ENCODE data around the gene CELF2. TPM values are rescaled to one million over a fixed set of nuclear protein-coding genes. Genes with fewer than 3 reads are reported as not detected.
A peak's percentile ranks its signal among the peaks of the same experiment; 100 is the strongest.

CELF2 gene
- total RNA-seq, 2 donors from 2014 or later: 63.2 to 69.4 TPM

- peaks cover 0 to 52% of the 10 kb centered on the region in 2 donors for H3K4me1 ChIP-seq
- no peak overlapping the region for H3K4me3 ChIP-seq
- no peaks in the 10 kb centered on the region for H3K27me3 ChIP-seq
- TF ChIP-seq CTCF (IDR thresholded peaks at IDR 0.05): no peak
- peak overlapping the region; percentile 32 to 82 for H3K27ac ChIP-seq
- no peak for DNase-seq (ENCODE audit: low spot score)
- no peaks in the 10 kb centered on the region for H3K9me3 ChIP-seq
- no peaks in the 10 kb centered on the region for H3K36me3 ChIP-seq
Observed at GRCh38 chr10:11087372-11087771, 69.7 kb downstream of the CELF2 start.

GRCh38 chr10:11088709-11089108 is 71.0 kb downstream of the CELF2 start:
- Histone ChIP-seq H3K27ac (peak overlapping the region in 1 of 2 donors; percentile 82), H3K9me3 (no peaks in the 10 kb centered on the region), H3K36me3 (no peaks in the 10 kb centered on the region), H3K4me3 (no peak overlapping the region), H3K27me3 (no peaks in the 10 kb centered on the region), H3K4me1 (peaks cover 0 to 46% of the 10 kb centered on the region in 2 donors)
- TF ChIP-seq CTCF (IDR thresholded peaks at IDR 0.05): no peak
- DNase-seq (ENCODE audit: low spot score): no peak

- TF ChIP-seq CTCF (IDR thresholded peaks at IDR 0.05): no peak
- Histone ChIP-seq H3K27ac (peak overlapping the region in 1 of 2 donors; percentile 82), H3K27me3 (no peaks in the 10 kb centered on the region), H3K4me3 (no peak overlapping the region), H3K36me3 (no peaks in the 10 kb centered on the region), H3K4me1 (peaks cover 0 to 46% of the 10 kb centered on the region in 2 donors), H3K9me3 (no peaks in the 10 kb centered on the region)
- DNase-seq (ENCODE audit: low spot score): no peak
Observed at GRCh38 chr10:11089272-11089671, 71.6 kb downstream of the CELF2 start.

- Histone ChIP-seq H3K4me1 (peaks cover 0 to 36% of the 10 kb centered on the region in 2 donors), H3K9me3 (no peaks in the 10 kb centered on the region), H3K27me3 (no peaks in the 10 kb centered on the region), H3K4me3 (no peak overlapping the region), H3K27ac (no peak overlapping the region), H3K36me3 (no peaks in the 10 kb centered on the region)
- TF ChIP-seq CTCF (IDR thresholded peaks at IDR 0.05): no peak
- no peak for DNase-seq (ENCODE audit: low spot score)
Observed at GRCh38 chr10:11091517-11092102, 73.9 kb downstream of the CELF2 start.

- Histone ChIP-seq H3K27ac (no peak overlapping the region), H3K4me1 (peaks cover 0 to 30% of the 10 kb centered on the region in 2 donors), H3K4me3 (no peak overlapping the region), H3K9me3 (no peaks in the 10 kb centered on the region), H3K27me3 (no peaks in the 10 kb centered on the region), H3K36me3 (no peaks in the 10 kb centered on the region)
- TF ChIP-seq CTCF (IDR thresholded peaks at IDR 0.05): no peak
- no peak for DNase-seq (ENCODE audit: low spot score)
Observed at GRCh38 chr10:11093771-11094736, 76.4 kb downstream of the CELF2 start.
